GM19351 (cell line): Measurements from ENCODE around the gene IFFO2.
A peak's percentile ranks its signal among the peaks of the same experiment; 100 is the strongest.

Experiments
- ATAC-seq: cut with Tn5 transposase; IDR thresholded peaks from one replicate; pipeline ENCODE4 v1.9.1; 2021; ENCODE audit warnings: mild to moderate bottlenecking, moderate library complexity; ENCODE audit not compliant: unreplicated experiment

Gene IFFO2

DNA sequence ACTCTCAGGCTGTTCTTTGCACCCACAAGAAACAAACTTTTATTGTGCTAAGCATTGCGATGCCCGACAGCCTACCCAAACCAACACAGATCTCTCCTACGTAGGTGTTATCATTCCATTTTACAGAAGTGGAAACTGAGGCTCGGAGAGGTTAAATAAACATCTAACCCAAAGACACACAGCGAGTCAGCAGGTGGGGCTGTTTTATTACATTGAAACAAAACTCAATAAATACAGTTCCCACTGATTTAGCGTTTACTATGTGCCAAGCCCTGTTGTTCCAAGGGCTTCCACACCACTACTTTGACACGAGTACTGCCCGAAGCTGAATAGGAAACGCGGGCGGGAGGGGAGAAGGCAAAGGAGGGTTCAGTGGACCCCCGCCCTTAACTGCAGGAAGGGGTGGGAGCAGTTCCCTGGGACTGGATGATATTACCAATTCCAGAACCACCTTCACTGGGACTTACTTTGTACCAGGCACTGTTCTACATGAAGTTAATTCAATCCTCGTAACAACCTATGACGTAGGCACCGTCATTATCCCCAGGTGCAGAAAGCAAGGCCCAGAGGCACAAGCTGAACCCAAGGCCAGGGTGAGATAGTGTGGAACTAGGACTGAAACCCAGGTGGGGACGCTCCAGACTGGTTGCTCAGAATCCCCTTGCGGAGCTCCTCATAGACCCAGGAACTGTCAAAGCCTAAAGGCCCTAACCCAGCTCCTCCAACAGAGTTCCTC, 34.8 kb downstream of the IFFO2 start:
- no peak for ATAC-seq

GRCh38 chr1:18920931-18921330, 35.5 kb downstream of the IFFO2 start:
- no peak for ATAC-seq

DNA sequence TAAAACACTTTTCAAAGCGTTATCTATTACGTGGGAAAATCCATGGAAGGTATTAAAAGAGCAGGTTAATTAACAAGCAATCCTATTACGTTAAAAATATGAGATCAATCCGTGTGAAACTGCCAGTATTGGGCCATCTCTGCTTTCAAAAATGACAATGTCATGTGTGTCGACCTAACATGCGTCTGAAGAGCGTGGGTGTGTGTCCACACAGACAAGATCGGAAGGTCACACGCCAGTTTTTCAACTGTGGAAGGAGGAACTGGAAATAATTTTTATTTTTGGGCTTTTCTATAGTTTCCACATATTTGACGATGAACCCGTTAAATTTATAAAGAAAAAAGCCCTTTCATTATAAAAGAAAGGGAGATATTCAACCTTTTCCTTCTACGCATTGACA, 36.5 kb downstream of the IFFO2 start:
- ATAC-seq, result no peak

DNA sequence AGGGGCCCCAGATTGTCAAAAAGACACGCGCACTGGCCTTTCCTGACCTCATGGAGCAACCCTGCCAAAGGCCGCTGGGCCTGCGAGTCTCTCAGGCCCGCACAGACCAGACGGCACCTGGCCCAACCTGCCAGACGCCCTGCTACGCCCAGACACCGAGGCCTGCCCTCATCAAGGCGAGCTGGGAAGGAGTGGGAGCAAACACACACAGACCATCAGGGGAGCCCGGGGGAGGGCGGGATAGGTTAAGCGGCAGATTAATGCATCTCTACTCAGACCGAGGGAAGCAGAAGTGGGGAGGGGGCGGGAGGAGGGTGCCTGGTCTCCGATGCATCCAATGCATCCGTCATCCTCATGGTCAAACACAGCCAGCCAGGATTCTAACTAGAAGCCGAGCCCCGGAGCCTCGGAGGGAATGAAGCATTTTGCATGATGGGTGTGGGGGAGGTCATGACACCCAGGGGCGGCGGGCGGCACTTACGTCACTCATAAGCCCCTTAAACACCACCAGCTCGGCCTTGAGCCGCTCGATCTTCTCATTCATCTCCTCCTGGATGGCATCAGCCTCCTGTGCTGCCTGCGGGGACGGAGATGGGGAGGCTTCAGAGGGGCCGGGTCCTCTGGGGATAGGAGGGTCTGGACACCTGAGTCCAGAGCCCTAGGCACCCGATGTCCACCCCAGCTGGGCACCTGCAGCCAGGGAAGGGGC, 37.1 kb downstream of the IFFO2 start:
- ATAC-seq, result no peak

GRCh38 chr1:18918417-18918816, 38.1 kb downstream of the IFFO2 start:
- ATAC-seq, result no peak

GRCh38 chr1:18917071-18917799, 39.2 kb downstream of the IFFO2 start:
- no peak for ATAC-seq

- no peak for ATAC-seq
These were observed 41.1 kb downstream of the IFFO2 start for GRCh38 chr1:18915341-18915740.

- peak; percentile 54 for ATAC-seq
These were observed 43.2 kb downstream of the IFFO2 start for GRCh38 chr1:18913065-18913835.

DNA sequence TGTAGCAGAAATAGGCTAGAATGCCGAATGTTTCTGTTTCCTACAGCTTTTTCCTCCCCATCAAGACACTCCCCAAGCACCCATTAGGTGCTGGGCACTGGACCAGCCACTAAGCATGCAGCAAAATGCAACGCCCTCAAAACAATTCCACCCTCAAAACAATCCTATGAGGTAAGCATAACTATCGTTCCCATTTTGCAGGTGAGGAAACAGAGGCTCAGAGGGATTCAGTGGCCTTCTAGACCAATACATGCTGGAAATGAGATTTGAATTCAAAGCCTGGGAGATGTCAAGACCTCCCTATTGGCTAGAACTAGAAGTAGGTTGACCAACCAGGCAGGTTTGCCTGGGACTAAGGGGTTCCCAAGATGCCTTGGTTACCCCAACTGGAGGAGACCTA, 43.9 kb downstream of the IFFO2 start:
- no peak for ATAC-seq

DNA sequence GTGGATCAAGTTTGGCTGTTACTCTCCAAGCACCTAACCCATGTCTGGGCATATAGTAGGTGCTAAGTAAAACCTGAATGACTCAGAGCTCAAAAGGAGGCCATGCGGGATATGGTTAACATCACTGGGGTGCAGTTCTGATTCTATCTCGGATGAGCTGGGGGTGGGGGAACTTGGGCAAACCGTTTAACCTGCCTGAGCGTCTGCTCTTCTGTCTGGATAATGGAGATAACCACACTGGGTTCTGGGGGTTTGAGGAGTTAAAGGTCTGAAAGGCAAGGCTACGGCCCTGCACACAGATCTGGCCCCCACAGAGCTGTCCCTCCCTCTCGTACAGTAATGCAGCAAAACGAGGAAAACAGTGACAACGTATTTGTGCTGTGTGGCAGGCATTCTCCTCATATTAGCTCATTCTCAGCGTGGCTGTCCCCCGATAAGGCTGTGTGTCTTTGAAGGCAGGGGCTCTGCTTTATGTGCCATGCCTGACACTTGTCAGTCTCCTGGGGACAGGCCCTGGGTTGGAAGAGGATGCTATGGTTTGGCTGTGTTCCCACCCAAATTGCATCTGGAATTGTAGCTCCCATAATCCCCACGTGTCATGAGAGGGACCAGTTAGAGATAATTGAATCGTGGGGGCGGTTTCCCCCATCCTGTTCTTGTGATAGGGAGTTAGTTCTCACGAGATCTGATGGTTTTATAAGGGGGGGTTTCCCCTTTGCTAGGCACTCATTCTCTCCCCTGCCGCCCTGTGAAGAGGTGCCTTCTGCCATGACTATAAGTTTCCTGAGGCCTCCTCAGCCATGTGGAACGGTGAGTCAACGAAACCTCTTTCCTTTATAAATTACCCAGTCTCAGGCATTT, 47.3 kb downstream of the IFFO2 start:
- no peak for ATAC-seq

- no peak for ATAC-seq
These were observed 48.3 kb downstream of the IFFO2 start for GRCh38 chr1:18907917-18908845.

GRCh38 chr1:18907021-18907916, 49.2 kb downstream of the IFFO2 start:
- ATAC-seq, result no peak

DNA sequence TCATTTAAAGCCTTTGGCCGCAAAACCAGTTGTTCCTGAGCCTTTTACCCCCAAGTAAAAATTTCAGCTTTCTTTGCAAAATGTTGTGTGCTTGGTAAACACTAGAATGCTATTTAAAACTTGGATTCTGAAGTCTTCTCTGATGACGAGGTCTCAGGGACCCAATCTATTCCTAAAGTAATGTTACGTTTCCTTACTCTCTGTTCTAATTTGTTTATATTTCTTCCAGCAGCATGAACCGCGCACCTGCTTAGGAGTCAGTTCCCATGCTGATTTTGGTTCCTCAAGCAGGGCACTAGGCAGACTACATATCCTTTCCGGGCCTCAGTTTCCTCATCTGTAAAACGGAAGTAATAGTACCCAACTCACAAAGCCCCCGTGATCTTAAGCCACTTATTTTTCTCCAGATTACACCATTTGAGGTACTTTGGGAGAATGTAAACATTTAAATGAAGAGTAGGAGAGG, 53.2 kb downstream of the IFFO2 start:
- no peak for ATAC-seq

DNA sequence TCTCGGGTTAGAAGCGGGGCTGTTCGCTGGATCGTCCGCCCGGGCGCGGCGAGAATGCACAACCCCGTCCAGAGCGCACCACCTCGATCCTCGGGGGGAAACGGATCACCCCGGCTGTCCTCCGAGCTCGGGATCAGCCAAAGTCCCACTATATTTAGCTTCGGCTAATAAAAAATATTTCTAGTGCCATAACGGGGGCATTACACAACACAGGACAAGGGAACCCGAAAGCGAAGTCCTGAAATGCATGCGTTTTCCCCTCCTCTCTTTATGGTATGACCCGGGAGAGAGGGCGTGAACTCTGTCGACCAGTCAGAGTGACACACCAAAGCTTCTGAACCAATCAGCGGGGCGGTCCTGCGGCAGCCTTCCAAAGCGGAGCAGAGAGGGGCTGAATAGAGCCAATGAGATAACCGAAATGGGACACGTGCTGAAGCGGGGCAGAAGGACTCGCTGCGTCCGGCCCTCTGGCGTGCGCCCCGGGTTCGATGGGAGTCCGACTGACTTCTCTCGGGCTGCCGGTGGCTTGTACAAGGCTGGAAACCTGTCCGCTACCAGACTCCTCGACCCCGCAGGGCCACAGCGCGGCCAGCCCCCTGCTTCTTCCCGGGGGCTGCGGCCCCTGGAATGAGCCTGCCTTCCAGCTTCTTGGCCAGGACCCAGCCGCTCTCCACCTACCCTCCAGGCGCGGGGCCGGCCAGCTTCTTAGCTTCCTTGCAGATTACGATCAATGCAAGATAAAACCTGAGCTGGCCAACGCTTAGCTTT, 53.8 kb downstream of the IFFO2 start, which contains the start of gene ALDH4A1:
Gene ALDH4A1 (minus strand): TSS at position 33 of the 768 bp plus-strand sequence. CDS start 32 bp downstream, at position 1.
- ATAC-seq, result peak; percentile 97

GRCh38 chr1:18901952-18902522, 54.4 kb downstream of the IFFO2 start:
- no peak for ATAC-seq

DNA sequence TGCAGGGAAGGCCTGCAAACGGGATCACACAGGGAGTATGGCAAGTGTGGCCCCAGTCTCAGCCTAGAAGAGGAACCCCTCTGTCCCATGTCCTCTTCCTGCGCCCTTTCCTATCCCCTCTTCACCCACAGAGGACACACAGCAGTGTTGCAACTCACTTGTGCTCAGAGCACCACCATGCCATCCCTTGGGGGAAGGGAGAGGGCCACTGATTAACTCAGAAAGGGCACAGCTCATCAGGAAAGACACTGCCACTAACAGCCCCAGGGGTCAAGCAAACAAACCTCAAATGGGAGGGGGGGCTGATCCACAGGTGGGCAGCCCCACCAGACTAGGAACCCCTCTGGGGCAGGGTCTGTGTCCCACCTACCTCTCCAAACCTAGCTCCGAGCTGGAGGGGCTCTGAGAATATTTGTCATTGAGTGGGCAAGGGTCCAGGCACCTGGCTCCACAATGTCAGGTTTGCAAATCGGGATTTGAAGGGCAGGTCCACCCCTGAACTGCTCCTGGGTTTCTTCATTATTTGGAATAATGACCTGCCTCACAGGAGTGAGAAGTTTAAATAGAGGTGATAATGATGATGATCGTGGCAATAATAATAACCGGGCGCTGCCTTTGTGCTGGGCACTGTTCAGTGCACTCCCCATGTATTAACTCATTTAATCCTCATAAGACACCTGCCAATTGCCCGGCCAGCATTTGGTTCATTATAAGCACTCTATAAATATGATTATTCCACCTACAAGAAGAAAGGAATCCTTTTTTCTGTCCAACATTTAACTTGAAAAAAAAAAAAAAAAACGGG, 55.1 kb downstream of the IFFO2 start:
- no peak for ATAC-seq
